ENCODE results near the gene BOD1L2. TPM values are rescaled to one million over a fixed set of nuclear protein-coding genes. Genes with fewer than 3 reads are reported as not detected.

The BOD1L2 gene
- total and polyA plus RNA-seq, 5 donors from 2014 or later, result not detected

DNA sequence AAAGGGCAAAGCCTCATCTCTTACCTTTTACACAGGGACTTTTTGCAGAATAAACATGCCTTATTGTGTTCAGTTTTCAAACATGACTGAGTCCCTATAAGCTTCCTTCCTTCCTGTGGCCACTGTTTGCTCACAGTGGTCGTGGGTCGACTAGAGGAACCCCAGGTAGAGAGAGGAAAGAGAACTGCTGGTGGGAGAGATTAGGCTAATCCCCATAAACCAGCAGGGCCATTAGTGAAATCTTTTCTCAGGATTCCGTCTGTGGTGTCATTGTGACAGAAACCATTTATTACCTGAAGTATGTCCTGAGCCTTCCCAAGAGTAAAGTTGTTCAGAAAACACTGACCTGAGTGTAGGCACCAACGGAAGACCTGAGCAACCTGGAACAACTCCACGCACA, 21.3 kb upstream of the BOD1L2 start:
- ATAC-seq (ENCODE audit: low read depth in 2 of 2), result no peak
- H3K9me3 ChIP-seq (ENCODE audit: control insufficient read depth in 2 of 2, low read length in 2 of 2), result no peaks in the 10 kb centered on the region
- H3K27ac ChIP-seq (ENCODE audit: insufficient read depth, low read length, poor library complexity, severe bottlenecking), result no peak overlapping the region
- Mint-ChIP-seq H3K4me1 (no peaks in the 10 kb centered on the region), H3K27me3 (peaks cover 29% of the 10 kb centered on the region), H3K36me3 (no peaks in the 10 kb centered on the region), H3K9me3 (peaks cover 0 to 3% (median 0%) of the 10 kb centered on the region in 7 donors), H3K27ac (no peak overlapping the region), H3K4me3 (no peak overlapping the region)
- H3K4me1 ChIP-seq (ENCODE audit: control insufficient read depth, insufficient read depth, low read length, poor library complexity, severe bottlenecking), result no peaks in the 10 kb centered on the region
- DNase-seq, result no peak
- no peaks in the 10 kb centered on the region for H3K36me3 ChIP-seq (ENCODE audit: control insufficient read depth, insufficient read depth, low read length)
- peaks cover 9% of the 10 kb centered on the region for H3K27me3 ChIP-seq (ENCODE audit: control insufficient read depth, insufficient read depth, low read length)
- no peak overlapping the region for H3K4me3 ChIP-seq (ENCODE audit: low read depth, low read length)

DNA sequence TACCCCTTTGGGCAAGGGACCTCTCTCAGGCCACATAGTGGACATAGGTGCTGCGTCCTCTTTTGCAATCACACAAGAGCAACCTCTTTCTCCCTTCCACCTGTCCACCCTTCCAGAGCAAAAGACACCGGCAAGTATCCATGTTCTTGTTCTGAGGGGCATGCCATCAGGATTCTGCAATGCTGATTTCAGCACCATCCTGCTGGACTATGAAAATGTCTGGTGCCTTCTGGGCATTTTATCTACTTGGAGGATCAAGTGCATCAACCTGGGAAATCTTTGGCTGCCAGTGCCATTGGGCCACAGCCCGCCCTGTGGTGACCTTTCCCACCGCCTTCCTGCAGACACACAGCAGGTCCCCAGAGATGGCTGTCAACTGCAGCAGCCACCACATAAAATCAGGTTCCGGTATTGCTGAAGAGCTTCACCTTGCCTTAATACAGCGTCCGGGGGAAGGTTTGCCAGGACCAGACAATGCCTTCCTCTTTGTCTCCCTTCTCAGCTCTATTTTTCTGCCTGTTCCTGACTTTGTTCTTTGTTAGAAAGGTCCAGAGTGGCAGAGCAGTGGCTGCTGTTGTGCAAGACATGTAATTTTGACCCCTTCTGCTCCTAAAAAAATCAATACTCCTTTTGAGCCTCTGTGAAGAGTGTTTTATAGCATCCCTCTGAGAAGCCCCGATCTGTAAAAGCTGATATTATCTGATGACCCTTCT, 18.5 kb upstream of the BOD1L2 start:
- no peak overlapping the region for H3K27ac Mint-ChIP-seq
- Histone ChIP-seq H3K36me3 (ENCODE audit: control insufficient read depth, insufficient read depth, low read length) (no peaks in the 10 kb centered on the region), H3K4me1 (ENCODE audit: control insufficient read depth, insufficient read depth, low read length, poor library complexity, severe bottlenecking) (no peaks in the 10 kb centered on the region), H3K9me3 (ENCODE audit: control insufficient read depth in 2 of 2, low read length in 2 of 2) (no peaks in the 10 kb centered on the region), H3K27ac (ENCODE audit: insufficient read depth, low read length, poor library complexity, severe bottlenecking) (no peak overlapping the region), H3K27me3 (ENCODE audit: control insufficient read depth, insufficient read depth, low read length) (peaks cover 3% of the 10 kb centered on the region), H3K4me3 (ENCODE audit: low read depth, low read length) (no peak overlapping the region)
- H3K36me3 Mint-ChIP-seq, result no peaks in the 10 kb centered on the region
- ATAC-seq (ENCODE audit: low read depth in 2 of 2) (no peak), DNase-seq (no peak)
- H3K4me1 Mint-ChIP-seq, result no peaks in the 10 kb centered on the region
- H3K27me3 Mint-ChIP-seq, result peaks cover 13% of the 10 kb centered on the region
- H3K4me3 Mint-ChIP-seq, result no peak overlapping the region
- peaks cover 0 to 3% (median 0%) of the 10 kb centered on the region in 7 donors for H3K9me3 Mint-ChIP-seq

DNA sequence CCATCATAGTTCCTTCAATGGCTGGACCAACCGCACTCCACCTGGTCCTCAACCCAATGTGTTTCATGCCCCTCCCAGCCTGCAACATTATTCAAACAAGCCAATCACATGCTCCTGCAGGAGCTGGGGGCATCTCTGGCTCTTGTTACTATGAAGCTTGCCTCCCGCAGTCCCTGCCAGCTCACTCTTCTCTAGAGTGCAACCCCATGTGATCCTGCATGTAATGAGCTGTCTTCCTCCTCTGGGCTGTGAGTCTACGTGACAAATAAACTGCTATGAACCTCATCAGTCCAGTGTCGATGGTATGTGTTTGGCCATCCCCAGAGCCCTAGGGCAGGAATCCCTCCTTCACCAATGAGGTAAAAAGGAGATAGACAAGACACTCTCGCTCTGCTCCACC, 15.8 kb upstream of the BOD1L2 start:
- ATAC-seq (ENCODE audit: low read depth in 2 of 2) (no peak), DNase-seq (no peak)
- Mint-ChIP-seq H3K27me3 (peaks cover 10% of the 10 kb centered on the region), H3K36me3 (no peaks in the 10 kb centered on the region), H3K4me1 (no peaks in the 10 kb centered on the region), H3K9me3 (peaks cover 0 to 4% (median 0%) of the 10 kb centered on the region in 7 donors), H3K4me3 (no peak overlapping the region), H3K27ac (no peak overlapping the region)
- Histone ChIP-seq H3K9me3 (ENCODE audit: control insufficient read depth in 2 of 2, low read length in 2 of 2) (no peaks in the 10 kb centered on the region), H3K27ac (ENCODE audit: insufficient read depth, low read length, poor library complexity, severe bottlenecking) (no peak overlapping the region), H3K4me1 (ENCODE audit: control insufficient read depth, insufficient read depth, low read length, poor library complexity, severe bottlenecking) (no peaks in the 10 kb centered on the region), H3K27me3 (ENCODE audit: control insufficient read depth, insufficient read depth, low read length) (peaks cover 4% of the 10 kb centered on the region), H3K36me3 (ENCODE audit: control insufficient read depth, insufficient read depth, low read length) (no peaks in the 10 kb centered on the region), H3K4me3 (ENCODE audit: low read depth, low read length) (no peak overlapping the region)

GRCh38 chr18:57131782-57132181, 15.1 kb upstream of the BOD1L2 start:
- H3K27ac ChIP-seq (ENCODE audit: insufficient read depth, low read length, poor library complexity, severe bottlenecking), result no peak overlapping the region
- peaks cover 4% of the 10 kb centered on the region for H3K27me3 ChIP-seq (ENCODE audit: control insufficient read depth, insufficient read depth, low read length)
- DNase-seq (no peak), ATAC-seq (ENCODE audit: low read depth in 2 of 2) (no peak)
- no peaks in the 10 kb centered on the region for H3K36me3 Mint-ChIP-seq
- peaks cover 4% of the 10 kb centered on the region for H3K27me3 Mint-ChIP-seq
- H3K9me3 Mint-ChIP-seq, result peaks cover 0 to 5% (median 0%) of the 10 kb centered on the region in 7 donors
- H3K4me1 Mint-ChIP-seq, result no peaks in the 10 kb centered on the region
- no peaks in the 10 kb centered on the region for H3K9me3 ChIP-seq (ENCODE audit: control insufficient read depth in 2 of 2, low read length in 2 of 2)
- H3K4me3 Mint-ChIP-seq, result no peak overlapping the region
- no peaks in the 10 kb centered on the region for H3K4me1 ChIP-seq (ENCODE audit: control insufficient read depth, insufficient read depth, low read length, poor library complexity, severe bottlenecking)
- H3K27ac Mint-ChIP-seq, result no peak overlapping the region
- H3K4me3 ChIP-seq (ENCODE audit: low read depth, low read length), result no peak overlapping the region
- no peaks in the 10 kb centered on the region for H3K36me3 ChIP-seq (ENCODE audit: control insufficient read depth, insufficient read depth, low read length)

DNA sequence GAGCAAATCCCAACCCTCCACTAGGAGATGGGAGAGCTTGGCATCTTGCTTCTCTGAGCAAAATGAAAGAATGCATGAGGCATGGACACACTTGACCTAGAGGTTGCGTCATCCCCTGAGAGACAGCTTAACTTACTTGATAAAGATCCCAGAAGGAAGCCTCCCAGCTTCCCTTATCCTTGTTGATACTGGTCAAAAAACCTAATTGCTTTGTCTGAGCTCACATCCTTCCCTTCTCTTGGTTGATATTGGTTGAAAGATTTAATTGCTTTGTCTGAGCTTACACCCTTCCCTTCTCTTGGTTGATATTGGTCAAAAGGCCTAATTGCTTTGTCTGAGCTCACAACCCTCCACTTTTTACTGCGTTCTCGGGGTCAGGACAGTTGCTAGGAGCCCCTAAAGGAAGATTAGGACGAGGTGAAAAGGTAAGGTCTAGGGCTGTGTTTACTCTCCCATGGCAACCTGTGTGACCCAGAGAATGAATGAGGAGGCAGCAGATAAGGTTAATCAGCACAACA, 12.2 kb upstream of the BOD1L2 start:
- peaks cover 10% of the 10 kb centered on the region for H3K27me3 Mint-ChIP-seq
- Histone ChIP-seq H3K9me3 (ENCODE audit: control insufficient read depth in 2 of 2, low read length in 2 of 2) (no peaks in the 10 kb centered on the region), H3K36me3 (ENCODE audit: control insufficient read depth, insufficient read depth, low read length) (no peaks in the 10 kb centered on the region), H3K4me1 (ENCODE audit: control insufficient read depth, insufficient read depth, low read length, poor library complexity, severe bottlenecking) (no peaks in the 10 kb centered on the region), H3K27me3 (ENCODE audit: control insufficient read depth, insufficient read depth, low read length) (peaks cover 2% of the 10 kb centered on the region), H3K4me3 (ENCODE audit: low read depth, low read length) (no peak overlapping the region), H3K27ac (ENCODE audit: insufficient read depth, low read length, poor library complexity, severe bottlenecking) (no peak overlapping the region)
- no peak overlapping the region for H3K4me3 Mint-ChIP-seq
- H3K9me3 Mint-ChIP-seq, result peaks cover 0 to 5% (median 0%) of the 10 kb centered on the region in 7 donors
- H3K4me1 Mint-ChIP-seq, result no peaks in the 10 kb centered on the region
- ATAC-seq (ENCODE audit: low read depth in 2 of 2), result no peak
- no peak for DNase-seq
- no peak overlapping the region for H3K27ac Mint-ChIP-seq
- no peaks in the 10 kb centered on the region for H3K36me3 Mint-ChIP-seq

- Mint-ChIP-seq H3K4me3 (no peak overlapping the region), H3K36me3 (no peaks in the 10 kb centered on the region), H3K27ac (no peak overlapping the region), H3K27me3 (peaks cover 10% of the 10 kb centered on the region), H3K9me3 (peaks cover 0 to 5% (median 0%) of the 10 kb centered on the region in 7 donors), H3K4me1 (no peaks in the 10 kb centered on the region)
- Histone ChIP-seq H3K27ac (ENCODE audit: insufficient read depth, low read length, poor library complexity, severe bottlenecking) (no peak overlapping the region), H3K27me3 (ENCODE audit: control insufficient read depth, insufficient read depth, low read length) (peaks cover 2% of the 10 kb centered on the region), H3K36me3 (ENCODE audit: control insufficient read depth, insufficient read depth, low read length) (no peaks in the 10 kb centered on the region), H3K4me1 (ENCODE audit: control insufficient read depth, insufficient read depth, low read length, poor library complexity, severe bottlenecking) (no peaks in the 10 kb centered on the region), H3K4me3 (ENCODE audit: low read depth, low read length) (no peak overlapping the region), H3K9me3 (ENCODE audit: control insufficient read depth in 2 of 2, low read length in 2 of 2) (no peaks in the 10 kb centered on the region)
- ATAC-seq (ENCODE audit: low read depth in 2 of 2) (no peak), DNase-seq (no peak)
Observed at GRCh38 chr18:57135699-57136098, 11.2 kb upstream of the BOD1L2 start.

DNA sequence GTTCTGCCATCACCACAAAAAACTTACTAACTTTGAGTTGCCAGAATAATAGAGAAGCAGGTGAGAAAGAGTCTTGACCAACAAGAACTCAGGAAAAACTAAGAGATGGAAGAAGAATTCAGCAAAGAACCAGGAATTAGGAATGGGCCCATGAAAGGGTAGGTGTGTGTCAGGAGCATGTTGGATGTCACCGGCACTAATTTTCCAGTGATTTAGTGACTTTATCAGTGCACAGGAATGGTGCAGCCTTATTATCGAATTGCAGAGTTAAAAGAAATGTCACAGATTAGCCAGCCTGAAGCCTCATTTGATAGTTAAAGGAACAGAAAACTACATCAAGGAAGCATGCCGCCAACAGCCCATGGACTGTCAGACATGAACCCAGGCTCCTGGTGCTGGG, 9.0 kb upstream of the BOD1L2 start:
- Mint-ChIP-seq H3K4me1 (no peaks in the 10 kb centered on the region), H3K36me3 (no peaks in the 10 kb centered on the region), H3K27me3 (peaks cover 11% of the 10 kb centered on the region), H3K4me3 (no peak overlapping the region), H3K27ac (no peak overlapping the region), H3K9me3 (peaks cover 0 to 6% (median 1%) of the 10 kb centered on the region in 7 donors)
- DNase-seq (no peak), ATAC-seq (ENCODE audit: low read depth in 2 of 2) (no peak)
- Histone ChIP-seq H3K27me3 (ENCODE audit: control insufficient read depth, insufficient read depth, low read length) (peaks cover 2% of the 10 kb centered on the region), H3K9me3 (ENCODE audit: control insufficient read depth in 2 of 2, low read length in 2 of 2) (no peaks in the 10 kb centered on the region), H3K27ac (ENCODE audit: insufficient read depth, low read length, poor library complexity, severe bottlenecking) (no peak overlapping the region), H3K4me1 (ENCODE audit: control insufficient read depth, insufficient read depth, low read length, poor library complexity, severe bottlenecking) (no peaks in the 10 kb centered on the region), H3K4me3 (ENCODE audit: low read depth, low read length) (no peak overlapping the region), H3K36me3 (ENCODE audit: control insufficient read depth, insufficient read depth, low read length) (no peaks in the 10 kb centered on the region)
